Anterior cingulate cortex (tissue), 58 donors: ENCODE measurements around the gene MAPRE3.

Experiments used
- DNase-seq, 58 donors: peaks; one replicate each; lab custom pipeline; 2025; lab: John Stamatoyannopoulos, UW

Gene MAPRE3

DNA sequence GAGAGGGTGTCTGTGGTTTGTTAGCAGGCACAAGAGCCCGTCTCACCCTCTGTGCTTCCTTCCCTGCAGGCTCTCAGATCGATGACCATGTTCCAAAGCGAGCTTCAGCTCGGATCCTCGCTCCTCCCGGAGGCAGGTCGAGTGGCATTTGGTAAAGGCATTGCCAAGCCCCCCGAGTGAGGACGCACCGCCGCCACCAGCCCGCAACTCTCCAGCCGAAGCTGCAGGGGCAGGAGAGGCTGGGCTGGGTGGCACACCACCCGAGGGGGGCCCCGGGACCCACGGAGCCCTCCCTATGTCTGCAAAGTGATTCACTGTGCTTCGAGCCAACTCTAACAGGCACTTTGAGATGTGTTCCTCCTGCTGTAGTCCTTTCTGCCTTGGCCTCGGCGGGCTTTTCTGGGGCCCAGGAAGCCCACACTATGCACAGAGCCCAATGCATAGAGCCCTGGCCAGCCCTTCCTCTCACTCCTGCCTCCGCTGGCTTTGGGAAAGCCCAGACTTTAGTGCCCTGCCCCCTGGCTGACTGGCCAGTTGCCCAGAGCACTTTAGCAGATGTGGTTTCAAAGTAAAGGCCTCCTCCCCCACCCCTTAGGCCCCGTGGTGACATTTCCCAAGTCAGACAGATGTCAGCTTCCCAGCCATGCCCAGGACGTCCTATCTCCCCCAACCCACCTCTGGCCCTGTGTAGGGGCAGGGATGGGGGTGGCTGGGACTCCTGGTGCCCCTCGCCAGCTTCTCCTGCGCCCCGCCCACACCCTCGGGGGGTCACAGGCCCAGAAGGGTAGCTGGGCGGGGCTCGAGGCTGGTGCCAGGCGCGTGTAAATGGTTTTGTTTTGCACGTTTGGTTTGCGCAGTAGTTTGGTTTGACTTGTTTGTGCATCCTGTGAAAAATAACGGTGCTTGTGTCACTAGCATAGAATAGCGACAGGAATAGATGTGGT lies 23.3 kb upstream of the MAPRE3 start:
- peak in 6 of 58 donors; percentile 7 to 32 (median 14) for DNase-seq

DNA sequence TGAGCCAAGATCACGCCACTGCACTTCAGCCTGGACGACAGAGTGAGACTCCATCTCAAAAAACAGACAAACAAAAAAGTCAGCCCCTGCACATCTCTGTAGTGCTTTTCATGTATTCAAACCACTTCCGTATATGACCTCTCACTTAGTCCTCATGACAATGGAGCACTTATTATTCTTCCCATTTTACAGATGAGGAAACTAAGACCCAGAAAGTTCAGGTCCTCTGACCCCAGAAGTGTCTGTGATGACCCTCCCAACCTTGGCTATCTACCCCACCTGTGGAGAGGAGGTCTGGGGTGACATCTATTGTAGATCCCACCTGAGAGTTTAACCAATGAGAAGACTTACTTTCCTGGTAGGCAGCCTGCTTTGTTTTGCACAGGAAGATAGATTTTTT lies 21.6 kb upstream of the MAPRE3 start:
- DNase-seq, result no peak

DNA sequence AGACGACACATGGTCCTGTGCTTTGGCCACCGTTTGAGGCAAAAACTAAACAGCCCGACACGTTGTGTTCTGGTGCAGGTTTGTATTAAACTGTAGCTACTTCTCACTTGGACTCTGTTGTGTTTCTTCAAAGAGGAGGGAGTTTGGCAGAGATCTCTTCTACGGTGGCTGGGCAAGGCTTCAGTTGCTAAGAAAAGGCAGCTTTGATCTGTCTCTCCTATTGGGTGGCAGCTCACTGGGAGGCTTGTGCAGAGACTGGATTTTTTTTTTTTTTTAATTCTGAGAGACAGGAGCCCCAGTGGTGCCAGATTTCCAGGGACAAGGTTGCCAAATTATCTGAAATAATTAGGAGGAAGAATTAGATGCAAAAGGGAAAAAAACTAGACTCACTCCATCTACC lies 20.2 kb upstream of the MAPRE3 start:
- DNase-seq, result peak in 2 of 58 donors; percentile 9 to 37

DNA sequence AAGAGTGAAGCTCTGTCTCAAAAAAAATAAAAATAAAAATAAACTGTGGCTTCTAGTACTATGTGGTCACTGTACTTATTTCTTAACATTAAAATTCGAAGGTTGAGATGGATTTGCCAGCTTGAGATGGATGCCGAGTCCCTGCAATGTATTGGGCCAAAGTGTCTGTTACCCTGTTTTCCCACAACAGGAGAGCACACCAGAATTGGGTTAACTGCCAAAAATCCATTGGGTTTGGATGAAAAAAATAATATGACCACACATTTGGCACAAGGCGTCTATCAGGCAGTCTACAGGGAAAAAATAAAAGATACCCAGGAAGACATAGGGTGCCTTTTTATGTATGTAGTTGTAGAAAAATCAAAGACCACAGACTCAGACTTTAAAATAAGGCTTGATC lies 19.2 kb upstream of the MAPRE3 start:
- no peak for DNase-seq

DNA sequence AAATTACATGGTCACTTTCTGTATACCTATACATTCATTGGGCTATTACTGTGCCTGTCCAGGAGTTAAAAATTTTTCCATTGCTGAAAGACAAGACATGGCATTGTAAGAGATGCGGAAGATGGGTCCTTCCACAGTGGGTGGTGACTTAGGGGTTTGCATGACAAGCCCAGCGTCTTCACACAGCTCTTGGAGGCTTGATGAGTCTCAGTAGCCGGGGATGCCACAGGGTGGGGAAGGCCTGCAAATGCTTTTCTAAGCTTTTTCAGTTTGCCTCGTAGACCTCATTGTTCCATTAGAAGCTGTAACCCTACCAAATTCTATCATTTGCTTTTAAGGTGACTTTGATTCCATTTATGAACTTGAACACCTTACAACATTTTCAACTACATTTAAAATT lies 18.1 kb upstream of the MAPRE3 start:
- DNase-seq, result no peak

DNA sequence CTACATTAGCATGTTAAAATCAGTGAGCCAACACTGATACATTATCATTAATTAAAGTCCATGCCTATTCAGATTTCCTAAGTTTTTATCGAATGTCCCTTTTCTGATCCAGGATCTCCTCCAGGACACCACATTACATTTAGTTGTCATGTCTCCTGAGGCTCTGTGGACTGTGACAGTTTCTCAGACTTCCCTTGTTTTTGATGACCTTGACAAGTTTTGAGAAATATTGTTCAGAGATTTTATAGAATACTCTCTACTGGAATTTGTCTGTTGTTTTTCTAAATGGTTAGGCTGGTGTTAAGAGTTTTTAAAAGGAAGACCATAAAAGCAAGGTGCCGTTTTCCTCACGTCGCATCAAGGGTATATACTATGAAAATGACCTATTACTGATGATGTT lies 16.3 kb upstream of the MAPRE3 start:
- no peak for DNase-seq

DNA sequence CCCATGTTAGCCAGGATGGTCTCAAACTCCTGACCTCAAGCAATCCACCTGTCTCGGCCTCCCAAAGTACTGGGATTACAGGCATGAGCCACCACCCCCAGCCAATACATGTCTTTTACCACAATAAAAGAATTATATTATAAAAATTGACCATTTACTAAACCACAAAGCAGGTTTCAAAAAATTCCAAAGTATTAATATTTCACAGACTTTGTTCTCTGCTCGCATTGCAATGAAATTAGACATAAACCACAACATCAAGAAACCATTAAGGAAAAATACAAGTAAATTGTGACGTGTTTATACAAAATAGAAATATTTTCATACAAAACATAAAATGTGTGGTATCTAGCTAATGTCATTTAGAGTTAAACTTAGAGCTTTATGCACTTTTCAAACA lies 13.4 kb upstream of the MAPRE3 start:
- no peak for DNase-seq

DNA sequence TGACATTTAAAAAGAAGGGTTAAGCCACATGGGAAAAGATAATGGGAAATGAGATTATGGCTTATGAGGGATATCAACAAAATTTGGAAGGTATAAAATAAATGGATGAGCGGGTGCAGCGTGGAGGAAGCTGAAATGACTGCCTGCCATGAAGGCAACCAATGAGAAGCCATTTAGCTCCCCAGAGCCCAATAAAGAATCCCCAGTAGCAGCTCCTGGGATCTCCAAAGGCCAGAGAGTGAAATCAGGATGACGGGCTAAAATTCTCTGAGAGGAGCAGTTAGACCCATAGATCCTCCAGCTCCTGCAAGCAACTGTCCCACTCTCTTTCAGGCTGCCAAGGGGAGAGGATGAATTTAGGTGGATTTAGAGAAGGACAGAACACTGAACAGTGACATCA lies 12.9 kb upstream of the MAPRE3 start:
- no peak for DNase-seq

DNA sequence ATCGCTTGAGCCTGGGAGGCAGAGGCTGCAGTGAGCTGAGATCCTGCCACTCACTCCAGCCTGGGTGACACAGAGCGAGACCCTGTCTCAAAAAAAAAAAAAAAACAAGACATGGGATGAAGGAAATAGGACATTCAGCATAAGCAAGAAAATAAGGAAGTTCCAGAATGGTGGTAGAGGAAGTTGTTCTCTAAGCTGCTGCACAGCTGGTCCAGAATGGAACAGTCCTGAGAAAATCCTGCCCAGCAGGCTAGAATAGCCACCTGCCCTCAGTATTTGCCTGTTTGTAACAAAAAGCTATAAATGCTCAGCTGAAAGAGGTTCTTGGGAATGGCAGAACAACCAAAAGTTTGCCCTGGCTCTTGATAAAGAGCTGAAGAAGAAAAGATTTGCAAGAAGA lies 11.1 kb upstream of the MAPRE3 start:
- no peak for DNase-seq

DNA sequence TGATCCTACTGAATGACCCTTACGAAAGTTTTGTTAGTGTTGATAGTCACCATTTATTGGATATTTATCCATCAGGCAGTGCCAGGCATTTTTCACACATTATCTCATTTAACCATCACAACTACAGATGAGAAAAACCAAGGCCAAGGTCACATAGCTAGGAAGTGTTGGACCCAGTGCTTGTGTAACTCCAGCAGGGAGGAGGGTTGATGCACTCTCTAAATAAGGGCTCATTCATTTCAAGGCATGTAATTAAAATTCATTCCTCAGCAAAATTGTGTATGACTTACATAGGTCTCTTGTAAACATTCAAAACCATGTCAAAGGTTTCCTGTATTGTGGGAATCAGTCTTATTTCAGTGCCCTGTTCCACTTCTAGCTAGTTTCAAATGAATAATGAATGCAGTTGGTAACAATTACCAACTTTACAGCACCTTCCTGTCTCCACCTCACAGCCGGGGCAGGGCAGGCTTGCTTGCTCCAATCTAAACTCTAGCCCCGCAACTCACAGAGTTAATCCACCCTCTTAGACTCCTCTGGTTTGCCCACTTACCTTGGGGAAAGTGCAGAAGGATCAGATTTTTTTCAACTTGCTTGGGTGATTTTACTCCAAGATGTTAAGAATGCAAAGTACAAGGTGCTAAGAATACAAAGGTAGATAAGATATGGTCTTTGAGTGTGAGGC lies 5.8 kb upstream of the MAPRE3 start:
- no peak for DNase-seq

DNA sequence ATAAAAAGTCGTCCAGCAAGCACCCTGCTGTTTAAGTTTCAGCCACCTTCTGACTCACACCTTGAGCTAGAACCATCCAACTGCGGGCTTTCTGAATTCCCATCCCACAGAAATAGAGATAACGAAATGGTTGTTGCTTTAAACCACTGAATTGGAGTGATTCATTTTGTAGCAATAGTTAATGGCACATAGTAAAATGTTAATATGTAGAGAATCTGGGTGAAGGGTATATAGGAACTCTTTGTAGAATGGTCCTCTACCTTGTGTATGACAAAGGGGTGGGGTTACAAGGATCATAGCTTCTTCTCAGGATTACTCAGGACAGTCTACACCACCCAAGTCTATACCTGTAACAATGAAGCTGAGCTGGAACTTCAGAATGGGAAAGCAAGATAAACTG lies 2.4 kb upstream of the MAPRE3 start:
- no peak for DNase-seq

DNA sequence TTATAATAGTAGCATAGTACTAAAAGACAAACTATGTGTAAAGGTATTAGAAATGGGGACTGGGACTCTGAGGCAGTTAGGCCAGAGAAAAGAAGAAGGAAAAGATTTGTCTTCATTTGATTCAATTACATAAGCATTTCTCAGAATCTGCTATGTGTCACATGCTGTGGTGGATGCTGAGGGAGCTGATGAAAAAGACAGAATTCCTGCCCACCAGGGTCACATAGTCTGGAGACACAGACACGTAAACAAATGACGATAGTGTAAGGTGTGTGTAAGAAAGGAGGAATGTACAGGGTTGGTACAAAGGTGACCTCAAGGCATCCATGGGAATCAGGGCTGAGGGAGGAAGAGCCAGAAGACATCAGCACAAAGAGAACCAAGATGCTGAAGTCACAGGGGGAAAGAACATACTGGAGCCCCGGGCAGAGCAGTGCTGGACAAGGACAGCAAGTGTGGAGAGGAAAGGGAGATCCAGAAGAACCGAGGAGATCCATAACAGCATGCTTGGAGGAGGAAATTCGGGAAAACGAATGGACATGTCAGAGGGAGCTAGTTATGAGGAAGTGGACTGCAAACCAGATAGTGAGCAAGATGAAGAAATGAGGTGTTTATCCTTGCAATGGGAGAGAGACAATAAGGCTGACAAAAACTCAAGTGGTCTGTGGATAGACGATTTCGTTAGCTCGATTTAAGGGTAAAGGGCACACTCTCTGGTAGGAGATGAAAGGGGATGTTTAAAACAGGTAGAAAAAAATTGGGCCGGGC lies 1.2 kb upstream of the MAPRE3 start:
- no peak for DNase-seq

DNA sequence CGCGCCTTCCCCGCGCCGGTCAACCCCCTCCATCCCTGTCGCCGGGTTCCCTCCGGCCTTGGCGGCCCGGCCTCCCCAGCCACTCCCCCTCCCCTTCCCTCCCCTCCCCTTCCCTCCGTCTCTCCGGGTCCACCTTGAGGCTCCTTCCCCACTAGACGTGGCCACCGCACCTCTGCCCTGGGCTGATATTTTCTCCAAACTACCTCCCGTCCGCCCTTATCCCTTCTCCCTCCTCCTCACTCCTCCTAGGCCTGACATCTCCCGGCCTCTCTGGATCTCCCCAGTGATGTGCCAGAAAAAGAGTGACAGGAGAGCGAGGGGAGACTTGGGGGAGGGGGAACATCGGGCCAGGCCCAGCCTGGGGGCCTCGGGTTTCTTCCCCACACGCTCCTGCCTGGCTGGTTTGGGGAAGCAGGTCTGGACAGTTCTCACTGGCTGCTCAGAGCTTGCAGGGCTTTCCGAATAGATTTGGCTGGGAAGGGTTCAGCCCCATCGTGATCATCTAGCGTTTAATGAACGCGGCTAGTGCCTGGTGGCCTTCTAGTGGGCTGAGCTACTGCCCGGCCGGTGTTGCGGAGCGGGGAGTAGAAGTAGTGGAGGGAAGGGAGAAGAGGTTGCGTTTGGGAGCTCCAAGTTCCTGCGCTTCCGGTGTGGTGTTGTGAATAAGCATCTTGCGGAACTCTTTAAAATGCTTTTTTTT lies 641 bp downstream of the MAPRE3 start:
- DNase-seq, result peak in 14 of 58 donors; percentile 11 to 65 (median 38)

DNA sequence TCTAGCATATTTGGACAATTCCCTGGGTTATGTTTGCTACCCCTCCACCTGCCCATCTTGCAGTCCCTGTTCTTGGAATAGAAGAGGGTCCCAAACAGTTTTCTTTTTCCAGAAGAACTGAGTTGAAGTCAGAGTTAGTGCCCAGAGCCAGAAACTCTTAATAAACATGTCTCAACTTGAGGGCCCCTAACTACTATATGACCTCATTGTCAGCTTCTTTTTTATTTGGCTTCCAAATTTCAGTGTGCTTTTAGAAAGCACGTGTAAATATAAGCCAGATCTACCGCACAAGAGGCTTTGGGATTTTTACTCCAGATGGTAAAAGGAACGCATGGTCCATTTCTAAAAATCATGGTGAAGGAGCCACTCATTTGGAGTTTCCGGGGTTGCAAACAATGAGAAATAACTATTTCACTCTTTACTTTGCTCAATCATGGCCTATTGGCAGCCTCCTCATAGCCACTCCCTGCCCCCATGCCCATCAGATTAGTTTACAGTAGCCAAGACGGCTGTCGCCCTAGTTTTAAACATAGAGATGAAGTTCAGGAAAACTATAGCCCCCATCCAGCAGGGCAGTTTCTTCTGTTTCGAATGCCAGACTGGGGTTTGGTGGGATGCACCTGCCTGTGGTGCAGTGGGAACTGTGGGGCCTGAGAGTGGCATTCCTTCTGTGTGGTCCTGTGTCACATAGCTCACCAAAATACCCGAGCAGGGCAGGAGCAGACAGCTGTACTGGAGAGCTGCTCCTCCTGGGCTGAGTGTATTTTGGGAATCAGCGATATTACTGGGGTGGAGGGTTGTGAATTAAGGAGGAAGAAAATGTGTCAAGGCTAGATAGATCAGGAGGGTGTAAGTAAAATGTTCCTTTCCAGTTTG lies 1.7 kb downstream of the MAPRE3 start:
- no peak for DNase-seq

DNA sequence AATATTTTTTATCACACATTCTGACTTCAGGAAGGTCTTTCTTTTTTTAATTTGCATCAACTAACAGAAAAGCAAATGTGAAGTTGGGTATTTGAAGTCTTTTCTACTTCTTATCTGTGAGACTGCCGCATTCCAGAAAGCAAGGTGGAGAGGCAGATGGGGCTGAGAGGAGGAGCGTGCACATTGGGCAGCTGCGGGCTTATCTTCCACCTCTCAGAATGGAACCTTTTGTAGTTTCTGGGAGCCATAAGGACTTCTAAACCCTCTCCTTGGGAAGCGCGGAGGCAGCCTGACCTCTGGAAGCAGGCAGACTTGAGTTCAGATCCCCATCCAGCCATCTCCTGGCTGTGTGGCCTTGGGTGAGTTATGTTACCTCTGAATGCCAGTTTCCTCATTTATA lies 3.9 kb downstream of the MAPRE3 start:
- no peak for DNase-seq

DNA sequence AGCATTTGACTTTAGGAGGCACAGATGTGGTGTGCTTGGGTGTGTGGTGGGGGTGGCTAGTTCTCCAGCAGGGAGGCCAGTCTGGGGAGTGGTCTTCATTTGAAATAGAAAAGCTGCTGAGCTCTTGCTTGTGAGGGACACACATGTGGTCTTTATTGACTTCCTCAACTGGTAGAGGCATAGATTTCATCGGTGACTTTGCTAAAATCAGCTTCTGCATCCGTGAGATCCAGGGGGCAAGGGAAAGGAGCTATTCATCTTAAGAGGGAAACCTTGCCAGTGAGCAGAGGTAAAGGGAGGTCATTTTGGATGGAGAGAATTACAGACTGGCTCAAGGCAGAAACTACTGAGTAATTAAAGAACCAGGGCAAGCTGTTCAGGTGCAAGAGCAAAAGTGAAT lies 4.7 kb downstream of the MAPRE3 start:
- DNase-seq, result no peak

DNA sequence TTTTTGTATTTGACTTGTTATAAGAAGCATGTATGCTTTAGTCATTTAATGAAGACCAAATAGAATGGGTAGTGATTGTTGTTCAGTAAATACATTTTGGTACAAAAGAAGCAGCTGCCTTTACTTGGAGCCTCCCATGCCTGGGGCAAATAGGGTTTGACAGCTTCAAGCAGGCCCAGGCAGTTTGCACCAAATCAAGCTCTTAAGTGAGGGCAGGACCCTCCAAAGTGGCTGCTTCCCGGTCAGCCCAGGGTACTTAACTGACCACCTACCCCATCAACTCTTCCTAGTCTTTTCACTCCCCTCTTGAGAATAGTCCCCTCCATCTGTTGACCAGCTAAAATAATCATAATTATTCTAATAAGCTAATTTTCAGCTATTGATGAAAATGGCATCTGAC lies 5.2 kb downstream of the MAPRE3 start:
- DNase-seq, result no peak

DNA sequence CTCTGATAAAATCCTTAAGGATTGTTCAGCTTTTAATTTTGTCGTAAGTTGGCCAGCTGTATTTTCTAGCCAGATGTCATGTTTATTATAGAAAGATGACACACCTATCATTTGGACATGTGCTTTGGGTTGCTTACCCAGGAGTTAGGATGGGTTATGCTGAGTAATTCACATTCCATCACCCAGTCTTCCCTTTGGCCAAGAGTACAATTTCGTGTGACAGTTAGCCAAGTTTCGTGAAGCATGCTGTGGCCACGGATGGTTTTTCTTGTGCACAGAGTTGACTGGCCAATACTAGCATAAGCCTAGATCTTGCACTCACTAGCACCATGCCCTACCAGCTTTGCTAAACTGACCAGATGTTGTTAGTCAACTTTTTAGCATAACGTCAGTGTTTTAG lies 5.8 kb downstream of the MAPRE3 start:
- no peak for DNase-seq

DNA sequence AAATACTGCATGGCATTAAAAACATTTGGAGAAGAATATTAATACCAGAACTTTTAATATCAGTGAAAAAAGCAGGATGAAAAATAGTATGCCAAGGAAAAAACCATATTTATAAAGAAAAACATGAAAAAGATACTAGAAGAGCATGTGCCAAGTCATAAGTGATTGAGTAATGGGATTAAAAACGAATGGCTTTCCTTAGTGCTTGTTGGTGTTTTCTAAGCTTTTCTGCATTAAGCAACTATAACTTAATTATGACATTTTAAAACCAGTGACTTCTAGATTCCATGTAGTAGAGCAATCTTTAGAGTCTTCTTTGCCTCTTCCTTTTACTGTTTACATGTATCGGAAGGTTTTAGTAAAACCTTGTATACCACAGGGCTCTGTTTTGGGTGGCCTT lies 6.6 kb downstream of the MAPRE3 start:
- no peak for DNase-seq
